GF-D8 (cell line): ENCODE results near the gene RABL3.
"Not testable (repeated sequence)": the region's sequence is repeated elsewhere in the genome, so short reads cannot be mapped to it uniquely, and the experiment has no call there.

Experiments used
- DNase-seq: peaks from one replicate; lab custom pipeline; 2025; lab: John Stamatoyannopoulos, UW

Gene RABL3

DNA sequence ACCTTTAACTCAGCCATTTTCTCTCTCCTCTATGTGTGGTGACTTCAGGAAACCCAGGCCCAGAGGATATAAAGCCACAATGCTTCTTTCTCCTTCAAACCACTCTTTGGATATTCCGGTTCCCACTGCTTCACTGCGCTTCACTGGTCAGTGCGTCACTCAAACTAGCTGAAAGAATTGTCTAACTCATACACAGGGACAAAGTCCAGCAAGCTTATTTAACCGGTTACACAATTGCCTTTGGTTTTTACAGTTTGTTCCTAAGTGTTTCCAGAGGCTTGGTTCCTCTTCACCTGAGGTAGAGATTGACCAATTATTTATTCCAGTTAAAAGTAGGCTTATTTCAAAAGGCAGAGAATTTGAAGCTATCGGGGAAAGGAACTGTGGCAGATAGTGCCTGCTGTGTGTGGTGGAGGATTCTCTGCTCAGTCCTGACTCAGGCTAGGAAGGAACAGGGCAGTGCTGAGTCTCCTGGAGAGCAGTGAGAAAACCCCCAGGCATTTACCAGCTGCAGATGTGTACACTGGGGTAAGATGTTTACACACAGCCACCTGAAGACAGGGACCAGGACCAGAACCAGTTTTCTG is 60.1 kb downstream of the RABL3 start, which contains the start of gene HGD:
HGD (minus strand) TSS at position 145 of the 587 bp plus-strand sequence; CDS start at position 17, 128 bp downstream.
- DNase-seq: peak; percentile 35

DNA sequence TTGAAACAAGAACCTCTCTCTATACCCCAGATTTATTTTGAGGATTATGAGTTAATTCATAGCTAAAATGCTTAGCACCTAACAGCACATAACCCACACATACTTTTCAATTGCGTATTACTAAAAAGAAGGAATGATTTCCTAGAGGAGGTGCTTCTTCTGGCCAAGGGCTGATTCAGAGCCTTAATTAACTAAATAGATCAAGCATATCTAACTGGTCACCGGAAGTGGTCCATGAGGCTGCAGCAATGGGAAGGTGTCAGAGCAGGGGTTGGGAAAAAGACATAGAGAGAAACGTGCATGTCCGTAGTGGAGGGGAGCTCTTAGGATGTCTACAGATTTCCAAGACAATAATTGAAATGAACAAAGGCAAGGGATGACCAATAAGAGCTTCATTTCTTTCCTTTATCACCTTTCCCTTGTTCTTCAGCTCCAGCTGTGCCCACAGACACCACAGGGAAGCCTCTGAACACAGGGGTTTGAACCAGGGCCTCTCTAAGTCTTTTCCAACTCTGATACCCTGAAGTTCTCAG is 60.7 kb downstream of the RABL3 start:
- DNase-seq: no peak

DNA sequence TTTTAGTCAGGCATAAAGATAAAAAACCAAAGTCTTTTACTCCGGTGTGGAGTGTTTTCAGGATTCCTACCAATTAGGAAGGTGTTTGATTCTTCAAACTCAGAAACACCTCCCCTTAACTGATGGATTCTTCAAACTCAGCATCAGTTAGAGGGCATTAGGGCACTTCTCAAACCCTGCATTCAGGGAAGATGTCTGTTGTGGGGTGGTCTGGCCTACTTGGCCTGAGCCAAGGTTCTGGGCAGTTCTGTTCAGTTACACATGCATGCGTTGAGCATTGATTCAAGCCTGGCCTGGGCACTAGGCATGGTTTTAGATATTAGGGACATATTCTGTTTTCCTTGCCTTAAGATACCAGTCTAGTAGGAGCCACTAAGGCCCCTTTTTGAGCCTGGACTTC is 61.3 kb downstream of the RABL3 start:
- no peak for DNase-seq

DNA sequence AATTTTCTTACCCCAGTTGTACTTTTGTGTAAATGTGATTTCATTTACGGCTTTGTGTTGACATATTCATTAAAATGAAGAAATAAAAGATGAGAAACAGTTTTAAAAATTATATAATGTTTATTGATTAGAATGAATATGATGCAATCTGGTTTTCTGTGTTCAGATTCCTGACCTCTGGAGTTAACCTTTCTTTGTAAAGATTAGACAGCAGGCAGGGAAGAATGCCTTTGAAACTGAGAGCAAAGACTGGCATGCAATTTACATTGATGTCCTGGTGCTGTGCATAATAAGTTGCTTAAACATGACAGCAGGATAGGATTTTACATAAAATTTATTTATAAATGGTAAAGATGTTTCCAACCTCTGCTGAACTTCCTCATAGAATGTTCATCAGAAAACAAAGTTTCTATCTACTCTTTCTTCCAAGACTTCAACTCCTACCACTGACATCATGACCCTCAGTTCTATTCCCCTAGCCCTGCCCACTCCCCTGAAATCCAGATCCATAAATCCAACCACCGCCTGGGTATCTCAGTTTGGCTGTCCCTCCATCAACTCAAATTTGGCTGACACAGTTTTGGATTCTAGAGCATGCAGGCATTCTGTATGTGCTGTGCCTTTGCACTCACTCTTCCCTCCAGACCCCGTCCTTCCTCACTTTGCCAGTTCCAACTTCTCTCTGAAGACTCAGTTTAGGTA is 62.0 kb downstream of the RABL3 start:
- no peak for DNase-seq

DNA sequence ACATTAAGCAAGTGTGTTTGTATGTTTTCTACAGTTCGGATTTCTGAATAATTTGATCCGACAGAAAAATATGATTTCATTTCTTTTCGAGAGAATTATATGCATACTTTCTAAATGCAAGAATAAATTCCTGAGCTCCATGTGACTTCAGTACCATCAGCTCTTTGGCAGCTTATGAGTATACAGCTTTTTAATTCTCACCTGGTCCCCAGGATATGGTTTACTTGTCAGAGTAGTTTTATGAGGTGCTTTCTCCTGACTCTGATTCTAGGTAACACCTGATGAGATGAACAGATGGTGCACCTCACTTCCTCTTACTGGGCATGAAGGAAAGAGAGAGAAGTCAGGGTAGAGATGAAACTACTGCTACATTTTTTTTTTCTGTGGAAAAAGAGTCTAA is 63.3 kb downstream of the RABL3 start:
- no peak for DNase-seq

DNA sequence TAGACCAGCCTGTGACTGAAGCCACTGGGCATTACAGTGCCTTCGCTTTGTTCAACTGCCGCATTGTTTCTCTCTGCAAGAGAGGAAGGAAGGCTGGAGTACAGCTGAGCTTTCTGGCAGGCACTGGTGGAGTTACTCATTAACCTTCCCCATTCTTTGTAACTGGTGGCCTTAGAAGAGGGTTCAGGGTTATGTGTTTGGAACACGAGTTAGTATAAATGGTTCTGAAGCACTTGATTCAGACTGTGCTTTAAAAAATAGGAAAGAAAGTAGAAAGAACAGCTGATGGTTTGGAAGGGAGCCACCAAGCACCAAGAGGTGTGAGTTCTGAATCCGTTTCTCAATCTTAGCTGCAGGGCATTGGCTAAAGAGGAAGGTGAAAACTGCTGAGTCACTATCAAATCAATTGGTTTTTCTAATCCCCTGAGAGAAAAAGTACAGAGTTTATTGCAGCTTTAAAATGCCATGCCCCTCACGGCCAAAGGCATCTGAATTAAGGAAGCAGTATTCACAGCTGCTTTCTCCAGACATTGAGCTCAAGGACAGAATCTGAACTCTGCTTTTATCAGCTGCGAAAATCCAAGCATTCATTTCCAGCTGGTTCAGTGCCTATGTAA is 63.9 kb downstream of the RABL3 start:
- DNase-seq: peak; percentile 87

DNA sequence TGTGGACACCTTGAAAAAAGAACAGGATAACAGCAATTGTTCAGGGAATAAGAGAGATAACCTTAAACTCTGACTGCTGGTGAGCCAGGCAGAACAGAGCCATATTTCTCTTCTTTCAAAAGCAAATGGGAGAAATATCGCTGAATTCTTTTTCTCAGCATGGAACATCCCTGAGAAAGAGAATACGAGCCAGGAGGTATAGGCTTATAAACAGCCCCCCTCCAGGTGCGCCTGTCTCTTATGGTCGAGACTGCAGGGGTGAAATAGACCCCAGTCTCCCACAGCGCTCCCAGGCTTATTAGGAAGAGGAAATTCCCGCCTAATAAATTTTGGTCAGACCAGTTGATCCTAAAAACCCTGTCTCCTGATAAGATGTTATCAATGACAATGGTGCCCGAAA is 65.1 kb downstream of the RABL3 start:
- DNase-seq: not testable (repeated sequence)

DNA sequence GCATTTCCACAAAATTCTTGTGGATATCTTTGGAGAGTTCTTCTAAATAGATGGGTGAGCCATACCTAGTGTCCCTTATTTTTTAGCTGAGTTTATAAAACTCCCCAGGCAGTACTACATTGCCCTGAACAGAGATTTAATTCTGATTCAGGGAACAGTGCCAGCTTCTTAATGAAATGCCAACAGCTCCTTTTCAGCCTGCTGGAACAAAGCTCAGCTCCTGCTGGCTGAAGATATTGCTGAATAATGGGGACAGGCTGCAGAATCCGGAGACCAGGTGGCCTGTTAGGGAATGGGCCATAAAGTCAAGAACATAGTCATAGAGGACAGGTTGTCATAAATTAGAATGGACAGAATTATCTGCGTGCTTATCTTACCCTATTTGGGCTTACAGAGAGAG is 69.2 kb downstream of the RABL3 start:
- no peak for DNase-seq

DNA sequence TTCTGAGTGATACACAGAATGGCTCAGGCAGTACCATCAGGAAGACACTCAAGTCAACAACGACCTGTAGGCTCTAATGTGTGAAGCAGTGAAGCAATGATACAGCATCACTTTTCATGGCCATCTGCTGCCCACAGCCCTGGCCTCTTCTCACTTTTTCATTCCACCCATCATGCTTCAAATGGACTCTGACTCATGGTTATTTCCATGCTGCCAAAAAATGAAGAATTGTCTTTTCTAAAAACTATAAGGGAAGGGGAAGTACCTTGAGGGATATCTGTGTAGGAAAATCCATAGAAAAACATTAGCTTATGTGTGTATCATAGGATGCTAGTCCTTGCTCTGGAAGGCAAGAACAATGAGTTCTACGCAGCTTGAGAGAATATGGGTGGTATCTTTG is 71.7 kb downstream of the RABL3 start:
- no peak for DNase-seq

DNA sequence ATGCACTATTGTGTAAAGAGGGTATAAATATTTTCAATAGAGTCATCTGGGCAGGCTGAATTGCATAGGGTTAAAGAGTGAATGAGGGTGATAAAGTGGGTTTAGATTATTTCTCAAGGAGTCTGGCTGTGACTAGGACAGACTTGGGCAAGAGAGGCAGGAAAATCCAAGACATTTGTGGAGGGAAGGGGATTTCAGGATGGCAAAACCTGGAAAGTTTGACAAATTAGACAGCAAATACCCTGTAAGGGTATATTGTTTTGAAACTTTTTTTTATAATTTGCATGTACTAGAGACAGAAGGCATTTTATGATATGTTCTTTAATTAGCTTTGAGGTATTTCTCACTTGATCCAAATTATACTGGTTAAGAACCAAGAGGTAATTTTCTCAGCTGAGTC is 77.4 kb downstream of the RABL3 start:
- no peak for DNase-seq

DNA sequence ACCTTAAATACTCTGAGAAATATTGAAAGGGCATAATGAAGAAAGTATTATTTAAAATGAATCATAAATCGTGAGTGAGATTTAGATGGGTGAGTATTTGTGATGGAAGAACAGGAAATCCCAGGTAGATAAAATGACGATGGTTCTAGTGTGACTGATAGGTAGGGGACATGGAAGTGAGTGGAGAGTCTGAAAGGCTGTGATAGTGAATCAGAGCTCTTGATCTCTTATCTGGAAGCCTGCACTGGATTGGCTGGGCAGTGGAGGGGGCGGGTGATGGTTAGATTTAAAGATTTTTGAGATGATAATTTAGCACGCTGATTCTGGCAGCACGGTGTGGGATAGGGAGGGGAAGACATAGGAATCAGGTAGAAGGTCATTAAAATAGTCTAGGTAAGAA is 80.4 kb downstream of the RABL3 start:
- no peak for DNase-seq

DNA sequence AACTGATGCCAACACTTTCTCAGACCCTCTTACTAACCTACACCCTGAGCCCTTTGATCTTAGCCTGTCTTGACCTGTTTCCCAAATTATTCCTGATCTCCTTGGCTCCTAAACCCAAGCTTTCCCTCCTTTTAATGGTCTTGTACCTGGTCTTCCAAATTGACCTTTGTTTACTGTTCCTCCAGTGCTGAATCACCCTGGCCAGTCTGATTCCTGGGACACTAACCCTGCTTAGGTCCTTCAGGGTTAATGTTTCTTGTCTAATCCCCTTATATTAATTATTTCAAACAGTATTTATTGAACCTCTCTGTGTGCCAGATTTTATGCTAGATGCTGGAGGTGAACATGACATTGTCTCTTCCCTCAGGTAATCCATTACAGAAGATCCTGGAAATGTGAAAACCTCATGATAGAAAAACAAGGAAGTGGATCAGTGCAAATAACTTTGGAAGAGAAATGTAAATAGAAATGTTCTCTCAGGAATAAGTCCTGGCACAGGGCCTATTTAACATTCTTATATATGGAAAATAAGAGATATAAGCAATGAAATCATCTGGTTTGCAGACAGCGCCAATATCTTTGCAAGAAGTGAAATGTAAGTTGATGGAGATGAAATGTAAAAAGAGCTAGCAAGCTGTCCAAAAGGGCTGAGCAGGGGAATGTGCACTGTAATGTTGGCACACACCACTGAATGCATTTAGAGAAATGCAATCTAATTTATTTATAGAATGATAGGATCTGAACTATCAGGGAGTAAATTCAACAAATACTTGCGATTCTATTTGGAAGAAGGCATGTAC is 81.0 kb downstream of the RABL3 start:
- no peak for DNase-seq

DNA sequence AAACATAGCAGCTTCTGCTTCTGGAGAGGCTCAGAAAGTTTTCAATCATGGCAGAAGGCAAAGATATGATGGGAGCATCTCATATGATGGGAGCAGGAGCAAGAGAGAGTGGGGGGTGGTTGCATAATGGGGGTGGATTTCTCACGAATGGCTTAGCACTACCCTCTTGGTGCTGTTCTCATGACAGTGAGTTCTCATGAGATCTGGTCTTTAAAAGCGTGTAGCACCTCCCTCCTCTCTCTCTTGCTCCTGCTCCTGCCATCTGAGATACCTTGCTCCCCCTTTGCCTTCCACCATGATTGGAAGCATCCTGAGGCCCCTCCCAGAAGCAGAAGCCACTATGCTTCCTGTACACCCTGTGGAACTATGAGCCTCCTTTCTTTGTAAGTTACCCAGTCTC is 82.5 kb downstream of the RABL3 start:
- no peak for DNase-seq

DNA sequence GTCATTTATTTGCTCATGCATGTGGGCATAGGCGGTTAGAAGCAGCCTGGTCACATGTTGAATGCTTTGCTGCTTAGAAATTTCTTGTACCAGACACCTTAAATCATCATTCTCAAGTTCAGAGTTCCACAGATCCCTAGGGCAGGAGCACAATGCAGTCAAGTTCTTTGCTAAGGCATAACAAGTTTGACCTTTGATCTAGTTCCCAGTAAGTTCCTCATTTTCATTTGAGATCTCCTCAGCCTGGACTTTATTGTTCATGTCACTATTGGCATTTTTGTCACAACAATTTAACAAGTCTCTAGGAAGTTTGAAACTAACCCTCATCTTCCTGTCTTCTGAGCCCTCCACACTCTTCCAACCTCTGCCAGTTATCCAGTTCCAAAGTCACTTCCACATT is 83.0 kb downstream of the RABL3 start:
- DNase-seq: peak; percentile 36

DNA sequence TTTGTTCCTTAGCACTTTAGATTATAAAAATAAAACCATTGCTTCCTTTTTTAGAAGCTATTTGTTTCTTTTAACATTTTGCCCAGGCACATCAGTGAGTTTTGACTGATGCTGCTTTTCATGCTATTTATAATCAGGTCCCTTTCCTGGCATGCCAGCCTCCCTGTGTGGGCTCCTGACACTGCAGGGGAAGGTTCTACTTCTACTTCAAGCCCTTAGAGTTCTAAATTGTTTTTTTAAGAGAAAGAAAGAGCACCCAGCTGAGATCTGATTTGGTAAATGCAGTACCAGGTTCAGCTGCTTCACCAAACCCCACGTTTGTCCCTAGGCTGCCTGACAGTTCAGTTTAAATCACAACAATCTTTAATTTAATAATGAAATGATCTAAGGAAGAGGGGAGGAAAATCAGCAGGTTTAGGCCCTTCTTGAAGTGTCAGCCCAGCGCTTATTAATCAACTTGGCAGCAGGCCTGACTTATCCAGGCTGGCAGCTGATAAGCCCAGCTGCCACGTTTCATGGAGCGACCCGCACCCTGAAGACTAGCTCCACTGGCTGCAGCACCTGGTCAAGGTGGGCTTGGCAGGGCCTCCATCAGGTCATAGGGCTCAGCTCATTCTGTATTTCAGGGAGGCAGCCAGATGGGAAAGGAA is 89.3 kb downstream of the RABL3 start:
- DNase-seq: no peak

DNA sequence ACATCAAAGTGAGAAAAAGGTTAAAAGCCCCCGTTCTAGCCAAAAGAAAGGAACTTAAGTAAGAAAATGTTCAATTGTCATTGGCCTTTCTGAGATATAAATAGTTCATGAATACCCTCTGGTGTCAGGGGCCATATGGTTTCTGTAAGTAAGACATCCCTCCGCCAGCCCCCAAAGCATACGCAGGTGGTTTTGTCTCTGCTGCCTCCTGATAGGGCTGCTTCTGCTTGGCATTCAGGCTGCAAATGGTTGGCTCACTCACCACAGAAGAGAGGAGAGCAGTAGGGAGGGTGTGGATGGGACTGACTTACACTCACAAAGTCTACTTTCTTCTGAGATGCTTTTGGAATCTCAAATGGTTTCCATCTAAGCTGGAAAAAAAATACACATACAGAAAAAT is 90.0 kb downstream of the RABL3 start:
- DNase-seq: no peak

DNA sequence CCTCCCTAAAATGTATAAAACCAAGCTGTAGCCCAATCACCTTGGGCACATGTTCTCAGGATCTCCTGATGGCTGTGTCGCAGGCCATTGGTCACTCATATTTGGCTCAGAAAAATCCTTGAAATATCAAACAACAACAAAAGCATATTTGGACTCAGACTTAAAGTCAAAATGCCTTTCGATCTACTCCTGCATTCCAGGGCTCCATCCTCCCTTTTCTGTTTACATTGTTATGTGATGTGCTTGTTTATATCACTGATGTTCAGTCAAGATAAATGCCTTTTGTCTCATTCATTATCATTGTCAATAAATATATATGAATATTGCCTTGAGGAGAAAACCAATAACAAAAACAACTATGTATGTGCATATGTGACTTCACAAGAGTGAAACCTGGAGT is 92.0 kb downstream of the RABL3 start:
- no peak for DNase-seq

DNA sequence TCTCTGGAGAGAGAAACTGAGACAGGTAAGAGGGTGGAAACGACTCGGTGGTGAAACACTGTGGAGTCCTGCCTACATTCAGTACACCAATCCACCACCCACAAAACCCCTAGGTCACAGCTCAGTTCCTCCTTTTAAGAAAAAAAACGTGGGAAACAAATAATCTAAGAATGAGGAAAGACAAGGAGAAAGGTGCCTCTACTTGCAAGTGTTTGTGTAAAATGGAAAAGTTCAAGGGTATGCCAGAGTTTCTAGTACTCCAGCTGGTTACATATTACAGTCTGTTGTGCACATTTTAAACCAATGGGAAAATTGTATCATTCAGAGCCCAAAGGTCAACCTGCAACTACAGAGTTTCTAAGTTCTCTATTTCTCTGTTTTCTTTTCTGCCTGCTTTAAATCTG is 92.5 kb downstream of the RABL3 start:
- no peak for DNase-seq

DNA sequence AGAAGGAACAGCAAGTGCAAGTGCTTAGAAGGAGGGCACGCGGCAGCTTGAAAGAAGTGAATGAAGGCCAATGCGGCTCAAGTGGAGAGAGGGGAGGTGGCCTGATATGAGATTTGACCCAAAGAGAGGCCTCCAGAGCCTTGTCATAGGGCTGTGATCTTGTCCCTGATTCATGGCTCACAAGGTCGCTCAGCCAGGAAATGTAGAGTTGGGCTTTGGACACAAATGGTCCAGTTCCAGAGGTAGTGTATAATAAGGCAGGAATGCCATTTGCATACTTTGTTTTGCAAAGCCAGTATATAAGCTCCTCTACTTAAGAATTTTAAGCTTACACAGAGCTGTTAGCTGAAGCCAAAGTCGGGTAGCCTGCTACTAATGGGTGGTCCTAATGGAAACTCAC is 94.0 kb downstream of the RABL3 start:
- DNase-seq: no peak

DNA sequence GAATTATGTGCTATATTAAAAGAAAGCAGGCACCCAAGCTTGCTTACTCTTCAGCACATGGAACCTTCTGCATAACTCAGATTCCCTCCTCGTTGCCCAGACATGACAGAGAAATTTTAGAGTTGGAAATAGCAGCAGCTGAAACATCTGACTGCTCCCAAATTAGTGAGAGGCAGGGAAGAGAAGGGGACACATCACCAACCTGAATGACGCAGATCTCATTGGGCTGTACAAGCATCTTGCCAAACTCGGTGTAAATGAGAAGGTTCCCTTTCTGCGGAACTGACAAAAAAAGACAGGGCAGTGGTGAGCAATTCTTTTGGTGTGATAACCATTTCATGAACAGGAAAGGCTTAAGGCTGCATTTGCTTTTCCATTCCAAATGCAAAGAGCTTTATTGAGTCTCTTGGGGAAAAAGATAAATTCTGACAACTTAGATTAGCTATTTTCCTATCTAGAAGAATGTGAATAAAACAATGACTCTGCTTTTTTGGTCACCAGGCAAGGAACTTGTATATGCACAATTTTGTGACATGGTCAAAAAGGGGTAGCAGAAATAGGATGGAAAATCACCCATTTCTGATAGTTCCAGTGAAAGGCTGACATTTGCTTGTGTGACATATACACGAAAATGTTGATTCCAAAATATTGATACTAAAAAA is 95.4 kb downstream of the RABL3 start:
- DNase-seq: no peak

DNA sequence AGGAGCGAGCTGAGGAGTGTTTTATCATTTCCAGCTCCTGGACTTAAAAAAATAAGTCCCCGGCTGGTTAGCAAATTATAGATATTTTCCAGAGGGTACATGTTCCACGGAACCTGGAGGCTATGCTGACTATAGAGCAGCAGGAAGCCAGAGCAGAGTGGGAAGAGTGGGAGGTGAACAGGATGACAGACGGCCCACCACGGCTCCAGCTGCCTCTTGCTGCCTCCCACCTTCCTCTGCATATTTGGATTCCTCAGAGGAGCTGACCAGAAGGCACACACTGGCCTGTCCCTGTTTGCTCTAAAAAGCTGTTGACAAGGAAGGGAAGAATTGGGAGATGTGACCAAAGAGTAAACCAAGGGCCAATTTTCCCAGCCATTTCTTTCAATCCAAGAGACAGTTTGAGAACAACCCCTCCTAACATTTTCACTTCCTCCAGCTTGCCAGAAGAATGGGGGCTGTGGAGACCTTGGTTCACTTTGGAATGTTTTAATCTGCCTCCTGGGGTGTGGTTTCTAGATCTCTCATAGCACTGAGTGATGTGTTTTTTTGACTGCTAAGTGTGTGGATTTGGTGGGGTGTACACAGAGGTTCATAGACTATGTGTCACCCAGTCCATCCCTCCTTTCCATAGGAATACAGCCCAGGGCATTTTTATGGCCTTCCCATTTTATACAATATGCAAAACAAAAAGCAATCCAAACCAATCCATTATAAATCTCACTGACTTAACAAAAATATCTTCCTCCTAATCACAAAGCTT is 97.1 kb downstream of the RABL3 start:
- no peak for DNase-seq
